ENCODE data around the gene HES7.

Gene HES7

DNA sequence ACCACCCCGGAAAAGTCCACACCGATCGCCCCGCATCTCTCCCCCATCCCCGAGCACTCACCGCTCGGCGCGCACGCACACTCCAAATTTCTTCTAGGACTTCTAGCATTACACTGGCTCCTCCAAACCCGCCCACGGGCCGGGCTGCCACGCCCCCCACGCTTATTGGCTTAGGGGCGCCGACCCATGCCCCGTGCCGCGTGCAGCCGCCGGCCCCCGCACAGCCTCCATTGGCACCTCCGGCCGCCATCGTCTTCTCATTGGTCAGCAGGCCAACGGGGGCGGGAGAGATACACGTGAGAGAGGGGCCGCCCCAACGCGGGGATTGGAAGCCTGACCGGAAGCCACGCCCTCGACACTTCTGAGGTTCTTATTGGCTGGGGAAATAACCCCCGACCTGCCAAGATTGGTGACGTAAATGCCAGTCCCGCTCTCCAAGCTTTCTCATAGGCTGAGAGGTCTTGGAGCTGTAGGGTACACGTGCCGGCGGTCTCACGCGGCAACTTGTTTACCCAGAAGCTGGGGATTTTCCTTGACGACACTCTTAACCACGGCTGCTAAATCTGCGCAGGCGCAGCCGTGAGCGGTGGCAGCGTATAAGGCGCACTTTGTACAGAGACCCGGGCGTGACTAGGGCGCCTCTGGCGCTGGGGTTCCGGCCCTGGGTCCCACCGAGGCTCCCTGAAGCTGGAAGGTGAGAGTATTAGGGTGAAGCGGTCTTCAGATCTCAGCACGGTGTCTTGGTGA lies 32.5 kb upstream of the HES7 start:
- Mint-ChIP-seq H3K27me3 (ENCODE audit: low read depth) (no peaks in the 10 kb centered on the region), H3K27ac (no peak overlapping the region), H3K4me1 (peaks cover 27% of the 10 kb centered on the region), H3K4me3 (no peak overlapping the region), H3K36me3 (ENCODE audit: low read depth) (peaks cover 21% of the 10 kb centered on the region), H3K9me3 (no peaks in the 10 kb centered on the region)
- TF ChIP-seq, protein P1, sequence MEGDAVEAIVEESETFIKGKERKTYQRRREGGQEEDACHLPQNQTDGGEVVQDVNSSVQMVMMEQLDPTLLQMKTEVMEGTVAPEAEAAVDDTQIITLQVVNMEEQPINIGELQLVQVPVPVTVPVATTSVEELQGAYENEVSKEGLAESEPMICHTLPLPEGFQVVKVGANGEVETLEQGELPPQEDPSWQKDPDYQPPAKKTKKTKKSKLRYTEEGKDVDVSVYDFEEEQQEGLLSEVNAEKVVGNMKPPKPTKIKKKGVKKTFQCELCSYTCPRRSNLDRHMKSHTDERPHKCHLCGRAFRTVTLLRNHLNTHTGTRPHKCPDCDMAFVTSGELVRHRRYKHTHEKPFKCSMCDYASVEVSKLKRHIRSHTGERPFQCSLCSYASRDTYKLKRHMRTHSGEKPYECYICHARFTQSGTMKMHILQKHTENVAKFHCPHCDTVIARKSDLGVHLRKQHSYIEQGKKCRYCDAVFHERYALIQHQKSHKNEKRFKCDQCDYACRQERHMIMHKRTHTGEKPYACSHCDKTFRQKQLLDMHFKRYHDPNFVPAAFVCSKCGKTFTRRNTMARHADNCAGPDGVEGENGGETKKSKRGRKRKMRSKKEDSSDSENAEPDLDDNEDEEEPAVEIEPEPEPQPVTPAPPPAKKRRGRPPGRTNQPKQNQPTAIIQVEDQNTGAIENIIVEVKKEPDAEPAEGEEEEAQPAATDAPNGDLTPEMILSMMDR (IDR thresholded peaks at IDR 0.05; ENCODE audit: unreplicated experiment in 3 of 3), result no peak

DNA sequence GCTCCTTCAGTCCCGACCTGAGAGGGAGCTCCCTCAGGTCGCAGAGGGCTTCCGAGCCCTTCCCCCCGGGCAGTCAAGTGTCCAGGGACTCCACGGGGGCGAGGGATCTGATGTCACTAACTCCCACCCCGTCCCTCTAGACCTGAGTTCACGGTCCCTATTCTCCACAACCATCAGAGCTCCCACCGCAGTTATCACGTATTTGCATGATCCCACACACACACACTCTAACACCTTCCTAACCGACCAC lies 32.0 kb upstream of the HES7 start:
- Mint-ChIP-seq H3K4me3 (no peak overlapping the region), H3K36me3 (ENCODE audit: low read depth) (peaks cover 18% of the 10 kb centered on the region), H3K4me1 (peaks cover 24% of the 10 kb centered on the region), H3K9me3 (no peaks in the 10 kb centered on the region), H3K27me3 (ENCODE audit: low read depth) (no peaks in the 10 kb centered on the region), H3K27ac (no peak overlapping the region)
- TF ChIP-seq, protein P1 (IDR thresholded peaks at IDR 0.05; ENCODE audit: unreplicated experiment in 3 of 3), result no peak

DNA sequence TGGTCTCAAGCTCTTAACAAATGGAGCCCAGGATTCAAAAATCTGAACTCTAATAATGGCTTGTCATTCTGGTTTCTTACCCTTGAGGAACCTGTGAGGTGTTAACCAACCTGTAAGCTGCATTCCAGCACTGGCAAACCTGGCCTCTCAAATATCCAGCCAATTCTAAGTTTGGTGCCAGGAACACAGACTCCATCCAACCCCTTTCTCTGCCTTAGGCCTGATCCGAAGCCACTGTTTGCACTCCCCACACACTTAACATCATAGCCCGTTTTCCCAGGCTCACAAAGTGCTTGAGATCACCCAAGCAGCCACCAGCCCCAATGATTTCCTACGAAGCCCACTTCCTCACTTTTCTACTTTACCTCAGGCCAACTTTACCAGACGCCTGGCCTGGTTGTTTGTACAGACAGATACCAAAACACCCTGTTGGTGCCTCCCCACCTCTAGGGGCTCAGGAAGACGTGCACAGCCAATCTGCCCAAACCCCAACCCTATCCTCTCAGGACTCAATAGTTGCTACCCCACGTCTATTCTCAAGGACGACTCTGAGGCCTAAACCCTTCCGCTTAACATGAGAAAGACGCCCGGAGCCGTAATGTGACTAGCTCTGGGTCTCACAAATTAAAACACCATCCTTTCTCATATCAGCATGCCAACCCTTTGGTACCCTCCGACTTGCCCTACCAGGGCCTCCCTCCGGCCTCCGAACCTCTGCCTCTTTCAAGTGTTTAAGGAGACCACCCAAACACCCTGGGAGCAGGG lies 31.5 kb upstream of the HES7 start:
- TF ChIP-seq, protein P1 (IDR thresholded peaks at IDR 0.05; ENCODE audit: unreplicated experiment in 3 of 3), result no peak
- no peaks in the 10 kb centered on the region for H3K27me3 Mint-ChIP-seq (ENCODE audit: low read depth)

DNA sequence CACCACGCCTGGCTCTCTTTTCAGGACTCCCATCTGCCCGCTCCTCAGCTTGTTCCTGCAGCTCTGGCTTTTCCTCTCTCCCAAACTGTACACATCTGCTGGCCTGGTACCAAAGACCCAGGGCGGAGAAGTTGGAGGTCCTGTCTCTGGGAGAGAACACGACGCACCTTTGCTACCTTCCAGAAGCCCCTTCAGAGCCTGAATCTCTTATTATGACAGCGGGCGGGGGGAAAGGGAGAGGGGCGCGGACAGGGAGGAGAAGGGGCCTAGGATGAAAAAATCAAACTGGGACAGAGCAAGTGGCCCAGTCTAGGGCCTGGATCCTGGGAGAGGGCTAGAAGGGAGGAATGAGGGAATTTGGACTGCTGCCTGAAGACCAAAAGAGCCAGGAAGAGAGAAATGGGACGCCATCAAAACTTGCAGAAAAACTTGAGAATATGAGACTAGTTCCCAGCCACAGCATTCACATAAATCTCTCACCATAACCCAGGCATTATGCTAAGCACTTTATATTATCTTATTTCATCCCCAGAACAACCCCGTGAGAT lies 30.8 kb upstream of the HES7 start:
- H3K4me1 Mint-ChIP-seq, result peaks cover 13% of the 10 kb centered on the region
- H3K27me3 Mint-ChIP-seq (ENCODE audit: low read depth), result no peaks in the 10 kb centered on the region
- H3K36me3 Mint-ChIP-seq (ENCODE audit: low read depth), result peaks cover 10% of the 10 kb centered on the region
- H3K9me3 Mint-ChIP-seq, result no peaks in the 10 kb centered on the region
- no peak overlapping the region for H3K4me3 Mint-ChIP-seq
- peak overlapping the region in 2 of 3 experiments; percentile 98 to 100 for H3K27ac Mint-ChIP-seq
- TF ChIP-seq, protein P1 (IDR thresholded peaks at IDR 0.05; ENCODE audit: unreplicated experiment in 3 of 3), result no peak

More for the DNA sequence above, 31.5 kb upstream of the HES7 start:
- no peaks in the 10 kb centered on the region for H3K9me3 Mint-ChIP-seq
- H3K27ac Mint-ChIP-seq, result peak overlapping the region in 2 of 3 experiments; percentile 98 to 100
- H3K36me3 Mint-ChIP-seq (ENCODE audit: low read depth), result peaks cover 16% of the 10 kb centered on the region
- H3K4me3 Mint-ChIP-seq, result no peak overlapping the region
- peaks cover 20% of the 10 kb centered on the region for H3K4me1 Mint-ChIP-seq

DNA sequence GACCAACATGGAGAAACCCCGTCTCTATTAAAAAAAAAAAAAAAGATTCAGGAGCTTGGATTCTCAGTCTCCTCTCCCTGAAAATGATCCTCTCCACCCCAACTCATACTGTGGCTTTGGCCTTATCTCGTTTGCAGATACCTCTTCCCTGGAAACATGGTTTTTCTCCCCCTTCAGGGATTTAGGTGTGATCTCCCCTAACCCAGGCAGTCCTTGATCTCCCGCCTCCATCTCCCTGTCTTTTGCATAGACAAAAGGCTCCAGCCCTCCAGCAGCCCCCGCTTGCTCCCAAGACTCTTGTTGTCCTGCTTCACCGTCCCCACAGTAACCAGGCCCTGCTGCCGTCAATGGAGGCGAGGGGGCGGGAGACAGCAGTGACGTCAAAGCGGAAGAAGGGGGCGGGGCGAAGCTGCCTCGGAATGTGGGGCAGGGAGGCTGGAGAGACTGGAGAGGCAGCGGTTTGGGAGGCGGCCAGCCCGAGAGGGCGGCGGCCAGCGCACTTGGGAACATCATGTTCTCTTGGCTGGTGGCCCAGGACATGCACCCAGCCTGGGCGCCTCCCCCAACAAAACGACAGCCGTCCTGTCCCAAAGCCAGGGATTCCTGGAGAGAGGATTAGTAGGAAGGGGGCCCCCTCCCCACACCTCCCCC lies 30.2 kb upstream of the HES7 start:
- Mint-ChIP-seq H3K27ac (peak overlapping the region in 2 of 3 experiments; percentile 98 to 100), H3K4me1 (peaks cover 13% of the 10 kb centered on the region), H3K4me3 (no peak overlapping the region), H3K9me3 (no peaks in the 10 kb centered on the region), H3K27me3 (ENCODE audit: low read depth) (no peaks in the 10 kb centered on the region), H3K36me3 (ENCODE audit: low read depth) (peaks cover 9% of the 10 kb centered on the region)
- TF ChIP-seq, protein P1 (IDR thresholded peaks at IDR 0.05; ENCODE audit: unreplicated experiment in 3 of 3), result no peak

Data from nephron (organoid).